HG03196 (cell line): ENCODE results near the gene SLC38A10.

Source experiments
- ATAC-seq: cut with Tn5 transposase; IDR thresholded peaks from one replicate; pipeline ENCODE4 v1.9.1; 2021; ENCODE audit not compliant: unreplicated experiment

Gene SLC38A10

DNA sequence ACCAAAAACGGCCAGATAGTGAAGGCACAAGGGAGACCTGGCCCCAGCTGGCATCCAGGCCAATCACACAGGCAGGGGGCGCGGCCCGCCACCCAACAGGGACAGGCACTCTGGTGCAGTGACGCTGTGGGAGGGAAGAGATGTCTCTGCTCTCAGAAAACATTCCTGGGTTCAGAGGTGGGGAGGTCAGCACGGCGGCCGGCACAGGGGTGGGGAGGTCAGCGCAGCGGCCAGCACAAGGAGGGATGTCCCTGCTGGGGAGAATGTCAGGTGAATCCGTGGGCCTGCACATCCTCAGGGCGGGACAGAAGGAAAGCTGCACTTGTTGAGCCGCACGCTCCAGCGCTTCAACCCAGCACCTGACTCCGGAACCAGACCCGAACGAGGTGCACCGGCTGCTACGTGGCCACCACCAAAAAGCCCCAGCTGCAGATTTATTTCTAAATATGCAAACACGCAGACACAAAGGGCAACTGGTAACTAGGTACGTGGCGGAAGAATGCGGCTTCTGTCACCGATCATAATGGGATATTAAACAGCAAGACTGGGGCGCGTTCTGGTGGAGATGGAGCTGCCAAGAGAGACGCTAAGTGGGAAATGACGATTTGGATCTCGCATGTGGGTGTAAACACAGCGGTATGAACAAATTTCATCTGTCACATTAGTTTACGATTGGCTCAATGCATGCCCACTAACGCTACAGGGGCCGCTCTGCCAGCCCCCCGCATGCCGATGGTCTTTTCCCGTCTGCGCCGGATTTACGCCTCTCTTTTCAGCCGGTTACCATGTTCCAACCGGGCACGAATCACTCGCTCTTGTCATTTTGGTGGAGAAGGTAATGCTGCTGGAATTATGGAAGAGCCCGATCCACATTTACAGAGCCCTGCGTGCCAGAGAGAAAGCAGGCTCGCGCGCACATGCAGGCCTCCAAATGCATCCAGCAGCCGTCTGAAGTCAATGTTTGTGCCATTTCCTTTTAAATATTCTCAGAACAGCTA, 15.5 kb downstream of the SLC38A10 start:
- no peak for ATAC-seq

DNA sequence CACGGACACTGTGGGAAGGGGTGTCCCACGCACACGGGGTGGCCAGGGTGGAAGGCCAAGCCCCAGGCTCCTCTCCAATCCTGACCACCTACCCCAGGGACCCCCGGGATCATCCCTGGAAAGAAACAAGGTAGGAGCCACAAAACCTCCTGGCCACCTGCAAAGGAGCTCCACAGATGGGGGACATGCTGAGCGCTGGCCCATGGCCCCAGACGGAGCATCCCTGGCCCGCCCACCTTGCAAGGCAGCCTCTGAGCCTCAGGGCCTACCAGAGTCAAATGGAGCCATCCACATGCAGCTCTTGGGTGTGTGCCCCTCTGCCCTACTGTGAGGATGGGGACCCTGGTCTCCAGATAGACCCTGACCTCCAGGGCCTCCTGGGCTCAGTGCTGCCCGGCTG, 16.3 kb downstream of the SLC38A10 start:
- ATAC-seq = no peak

DNA sequence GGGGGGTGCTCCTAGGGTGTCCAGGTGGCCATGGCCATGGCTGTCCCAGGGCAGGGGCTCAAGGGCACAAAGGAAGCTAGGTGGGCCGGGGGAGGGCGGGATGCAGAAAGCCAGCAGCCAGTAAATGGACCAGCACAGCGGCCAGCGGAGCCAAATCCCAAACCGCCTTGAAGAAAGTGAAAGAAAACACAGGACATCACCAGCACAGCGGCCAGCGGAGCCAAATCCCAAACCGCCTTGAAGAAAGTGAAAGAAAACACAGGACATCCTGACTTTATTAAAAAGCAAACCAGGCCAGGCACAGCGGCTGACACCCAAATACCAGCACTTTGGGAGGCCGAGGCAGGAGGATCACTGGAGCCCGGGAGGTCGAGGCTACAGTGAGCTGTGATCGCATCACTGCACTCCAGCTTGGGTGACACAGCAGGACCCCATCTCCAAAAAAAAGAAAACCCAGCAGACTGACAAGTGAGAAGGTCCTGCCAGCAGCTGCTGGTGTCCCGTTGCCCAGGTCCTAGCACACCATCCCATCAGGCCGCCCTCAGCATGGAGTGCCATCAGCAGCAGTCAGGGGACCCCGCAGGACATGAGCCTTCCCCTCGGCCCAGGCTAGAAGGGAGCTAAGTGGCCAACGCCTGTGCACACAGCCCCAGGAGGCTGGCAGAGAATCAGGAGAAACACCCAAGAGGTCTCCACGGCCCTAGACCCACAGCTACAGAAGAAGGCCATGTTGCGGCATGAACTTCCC, 17.0 kb downstream of the SLC38A10 start:
- ATAC-seq = no peak

DNA sequence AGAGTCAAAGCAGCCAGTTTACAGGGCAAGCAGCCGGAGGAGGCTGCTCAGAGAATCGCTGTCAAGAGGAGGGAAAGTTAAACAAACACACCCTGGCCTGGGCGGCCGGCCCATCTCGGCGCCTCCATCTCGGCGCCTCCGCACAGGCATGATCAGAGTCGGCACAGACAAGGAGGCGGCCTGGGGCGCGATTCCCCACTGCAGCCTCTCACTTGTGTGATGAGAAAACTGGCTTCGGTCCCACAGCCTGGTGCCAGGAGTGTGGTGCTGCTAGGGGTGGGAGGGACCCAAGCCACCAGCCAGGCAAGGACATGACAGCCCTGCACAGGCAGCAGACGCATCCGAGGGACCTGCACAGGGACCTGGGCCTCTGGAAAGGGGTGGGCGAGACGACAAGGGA, 17.7 kb downstream of the SLC38A10 start:
- no peak for ATAC-seq

DNA sequence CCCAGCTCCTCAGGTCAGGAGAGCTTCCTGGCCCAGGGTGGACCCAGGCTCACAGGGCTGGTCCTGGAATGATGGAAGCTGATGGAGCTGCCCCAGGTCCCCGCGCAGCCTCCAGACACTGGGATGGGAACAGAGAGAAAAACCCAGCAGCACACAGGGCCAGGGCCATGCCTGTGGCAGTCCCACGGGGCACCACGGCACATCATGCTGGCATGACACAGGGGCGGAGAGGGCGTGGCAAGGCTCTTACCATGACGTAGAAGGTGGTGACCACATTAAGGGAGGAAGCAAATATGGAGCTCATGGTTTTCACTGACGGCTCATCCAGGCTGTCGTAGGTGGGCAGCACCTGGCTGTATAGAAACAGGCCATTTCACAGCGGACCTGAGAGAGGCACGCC, 18.3 kb downstream of the SLC38A10 start:
- ATAC-seq = no peak

DNA sequence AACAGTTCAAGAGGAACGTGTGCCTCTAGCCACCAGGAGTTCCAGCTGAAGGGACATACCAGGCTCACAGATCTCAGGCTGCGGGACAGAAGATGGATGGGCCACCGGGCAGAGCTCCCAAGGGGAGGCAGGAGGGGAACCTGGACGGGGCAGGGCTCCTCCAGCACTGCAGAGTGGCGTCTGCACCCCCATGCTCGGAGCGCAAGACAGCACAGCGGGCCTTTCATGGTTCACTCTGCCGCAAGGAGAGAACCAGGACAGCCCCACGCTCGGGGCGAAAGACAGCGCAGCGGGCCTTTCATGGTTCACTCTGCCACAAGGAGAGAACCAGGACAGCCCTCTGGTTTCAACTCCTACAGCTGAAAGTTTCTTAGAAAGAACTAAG, 20.6 kb downstream of the SLC38A10 start:
- no peak for ATAC-seq

DNA sequence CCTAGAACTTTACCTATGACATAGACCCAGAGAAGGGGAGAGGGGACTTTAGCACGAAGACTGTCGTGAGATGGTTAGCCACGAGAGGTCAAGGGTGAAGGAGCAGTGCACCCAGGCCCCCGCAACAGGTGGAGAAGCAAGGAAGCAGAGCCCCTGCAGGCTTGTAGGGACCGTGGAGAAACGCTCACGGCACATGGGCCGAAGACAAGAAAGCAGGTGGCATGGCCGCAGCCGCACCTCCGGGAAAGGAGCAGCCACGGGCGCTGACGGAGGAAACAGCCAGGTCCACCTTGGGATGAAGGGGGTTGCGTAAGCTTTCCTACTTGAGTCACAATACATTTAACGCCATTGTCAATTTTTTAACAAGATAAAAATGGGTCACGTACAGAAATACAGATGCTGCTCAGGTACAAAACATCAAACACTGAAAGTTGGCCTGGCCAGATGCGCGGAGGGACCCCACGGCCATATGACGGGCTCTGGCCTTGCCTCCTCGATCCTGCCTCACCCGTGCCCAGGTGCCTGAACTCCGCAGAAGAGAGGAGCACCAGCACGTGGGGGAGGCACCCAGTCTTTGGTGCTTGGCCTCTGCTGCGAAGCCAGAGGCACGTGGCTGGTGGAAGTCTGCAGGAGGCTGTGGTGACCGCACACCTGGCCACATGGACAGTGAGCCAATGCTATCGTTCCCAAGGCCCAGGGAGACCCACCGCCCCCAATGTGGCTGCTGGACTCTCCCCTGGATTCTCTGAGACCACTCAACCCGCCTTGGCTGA, 21.2 kb downstream of the SLC38A10 start:
- ATAC-seq = no peak

DNA sequence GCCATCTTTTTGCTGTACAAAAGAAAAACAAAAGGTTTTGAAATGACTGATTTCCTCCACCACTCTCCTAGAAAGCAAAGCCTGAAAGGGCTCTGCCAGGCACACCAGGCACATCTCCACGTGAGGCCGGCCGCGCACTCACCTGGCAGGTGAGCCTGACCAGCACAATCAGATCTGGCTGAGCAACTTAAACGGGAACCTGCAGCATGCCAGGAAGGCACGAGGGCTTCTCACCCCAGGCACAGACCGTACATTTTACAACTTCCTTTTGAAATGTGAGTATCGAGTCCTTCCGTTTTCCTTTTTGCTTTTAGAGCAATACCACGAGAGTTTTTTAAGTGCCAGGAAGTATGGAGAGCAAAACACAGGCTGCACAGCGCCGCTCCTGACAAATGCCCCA, 22.5 kb downstream of the SLC38A10 start:
- ATAC-seq = no peak

DNA sequence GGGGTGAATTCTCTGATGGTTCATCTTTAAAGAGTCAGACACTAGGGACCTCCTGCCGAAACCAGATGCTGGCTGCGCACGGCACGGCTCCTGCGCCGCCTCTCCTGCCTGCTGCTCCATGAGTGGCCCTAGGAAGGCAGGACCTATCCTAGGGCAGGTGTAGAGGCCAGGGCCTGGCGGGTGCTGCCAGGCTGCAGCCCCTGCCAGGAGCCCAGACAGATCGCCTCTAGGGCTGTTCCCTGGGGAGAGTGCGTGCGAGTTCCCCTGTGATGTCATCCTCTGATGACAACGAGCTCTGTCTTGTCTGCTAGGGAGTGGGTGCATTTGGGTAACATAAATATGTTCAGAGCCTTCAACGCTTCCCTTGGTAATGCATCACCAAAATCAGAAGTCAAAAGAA, 23.9 kb downstream of the SLC38A10 start:
- no peak for ATAC-seq

DNA sequence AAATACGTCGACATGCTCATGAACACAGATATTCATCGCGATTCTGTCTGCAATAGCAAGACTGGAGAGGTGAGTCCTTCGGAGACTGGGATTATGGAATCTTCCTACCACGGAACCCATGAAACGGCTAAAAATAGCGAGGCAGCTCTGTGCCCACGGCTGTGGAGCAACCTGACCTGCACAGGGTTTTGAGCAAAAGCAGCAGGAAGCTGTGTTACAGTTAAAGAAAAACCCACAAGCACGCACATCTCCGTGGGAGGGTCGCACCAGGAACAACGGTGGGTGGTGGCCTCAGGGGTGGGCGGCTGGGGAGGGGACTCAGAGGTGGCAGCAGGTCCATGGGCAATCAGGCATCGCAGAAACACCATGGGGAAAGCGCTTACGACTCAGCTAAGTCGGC, 24.8 kb downstream of the SLC38A10 start:
- no peak for ATAC-seq

DNA sequence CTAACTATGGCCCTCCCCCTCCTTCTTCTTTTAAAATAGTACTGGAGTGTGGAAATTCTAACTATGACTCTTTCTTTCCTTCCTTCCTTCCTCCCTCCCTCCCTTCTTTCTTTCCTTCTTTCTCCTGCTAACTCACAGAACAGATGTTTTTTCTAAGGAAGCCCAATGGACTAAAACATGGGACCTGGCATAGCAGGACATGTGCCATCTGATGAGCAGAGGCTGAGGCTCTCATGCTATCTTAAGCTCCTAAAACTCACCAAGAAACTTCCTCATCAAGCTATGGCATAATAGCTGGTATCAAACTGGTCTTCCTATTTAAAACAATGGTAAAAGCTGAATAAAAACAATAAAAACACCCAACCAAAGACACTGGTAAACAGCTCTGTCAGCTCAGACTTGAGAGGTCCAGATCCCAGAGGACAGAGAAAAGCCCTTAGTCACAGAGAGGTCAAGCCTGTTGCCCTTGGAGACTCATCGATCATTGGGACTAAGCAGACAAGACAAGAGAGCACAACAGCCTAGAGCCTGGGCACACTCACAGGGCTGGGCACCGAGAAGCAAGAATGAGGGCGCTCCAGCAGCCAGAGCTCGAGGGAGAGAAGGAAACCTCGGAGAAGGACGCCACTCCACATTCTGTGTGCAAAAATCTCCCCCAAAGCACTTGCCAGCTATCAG, 27.6 kb downstream of the SLC38A10 start:
- ATAC-seq = no peak

DNA sequence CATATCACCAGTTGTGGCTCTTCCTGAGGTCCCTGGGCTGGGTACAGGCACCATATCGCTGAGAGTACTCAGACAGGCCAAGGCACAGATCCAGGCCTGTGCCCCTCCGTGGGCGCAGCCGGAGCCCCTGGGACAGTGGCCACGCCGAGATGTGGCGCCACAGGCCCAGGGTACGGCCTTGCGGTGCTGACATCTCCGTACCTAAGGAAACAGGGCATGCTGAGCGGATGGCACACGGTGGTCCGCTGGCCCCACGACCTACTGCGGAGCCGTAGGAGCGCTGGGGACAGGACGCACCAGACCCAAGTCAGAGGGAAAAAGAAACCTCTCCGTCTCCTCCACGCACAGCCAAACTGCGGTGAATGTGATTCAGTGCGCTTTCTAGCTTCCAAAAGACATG, 29.5 kb downstream of the SLC38A10 start:
- no peak for ATAC-seq

DNA sequence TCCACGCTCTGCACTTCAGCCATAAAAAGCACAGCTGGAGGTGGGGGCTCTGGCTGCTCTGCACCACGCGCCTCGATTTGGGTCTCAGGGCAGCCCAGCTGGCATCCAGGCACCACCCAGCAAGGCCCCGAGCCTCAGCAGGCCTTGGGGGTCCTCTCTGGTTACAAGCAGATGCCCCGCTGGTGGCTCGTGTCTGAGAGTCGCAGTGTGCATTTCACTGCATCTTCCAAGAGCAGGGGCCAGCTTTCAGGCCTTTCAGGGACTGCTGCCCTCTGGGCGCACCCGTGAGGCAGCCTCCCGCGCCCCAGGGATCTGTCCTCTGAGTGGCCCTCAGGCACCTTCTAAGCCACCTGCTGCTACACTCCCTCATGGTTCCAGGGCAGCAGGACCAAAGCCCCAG, 30.5 kb downstream of the SLC38A10 start:
- ATAC-seq = no peak

DNA sequence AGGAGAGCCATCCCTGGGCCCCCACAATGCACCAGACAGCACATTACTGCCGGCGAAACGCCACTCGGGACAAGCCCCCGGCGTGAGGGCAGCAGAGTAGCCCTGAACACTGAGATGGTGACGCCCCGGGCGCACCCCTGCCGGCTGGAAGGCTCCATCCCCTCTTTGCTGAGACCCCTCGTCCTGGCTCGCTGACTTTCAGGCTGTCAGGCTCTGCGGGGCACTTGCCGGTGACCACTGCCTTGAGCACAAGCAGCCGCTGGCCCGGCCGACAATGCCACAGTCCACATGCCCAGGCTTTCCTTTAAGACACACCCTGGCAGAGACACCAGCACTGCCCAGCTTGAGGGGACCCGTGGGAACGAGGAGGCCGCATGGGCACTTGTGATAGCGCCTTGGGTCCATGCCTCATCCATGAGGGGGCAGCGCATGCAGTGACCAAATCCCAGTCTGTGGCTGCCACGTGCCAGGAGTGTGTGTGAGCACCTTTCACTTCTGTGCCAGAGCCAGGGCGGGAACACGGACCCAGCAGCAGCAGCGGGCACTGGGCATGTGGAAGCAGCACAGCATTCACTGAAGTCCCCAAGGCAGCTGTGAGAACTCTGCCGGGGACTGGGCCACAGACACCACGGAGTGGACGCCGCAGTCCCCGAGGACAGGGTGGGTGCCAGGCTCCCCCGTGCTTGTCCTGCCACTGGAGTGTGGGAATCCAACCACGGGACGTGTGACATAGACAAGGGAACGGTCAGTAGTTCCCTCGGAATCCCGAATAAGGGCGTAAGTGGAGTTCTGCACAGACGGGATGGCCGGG, 31.5 kb downstream of the SLC38A10 start:
- no peak for ATAC-seq

DNA sequence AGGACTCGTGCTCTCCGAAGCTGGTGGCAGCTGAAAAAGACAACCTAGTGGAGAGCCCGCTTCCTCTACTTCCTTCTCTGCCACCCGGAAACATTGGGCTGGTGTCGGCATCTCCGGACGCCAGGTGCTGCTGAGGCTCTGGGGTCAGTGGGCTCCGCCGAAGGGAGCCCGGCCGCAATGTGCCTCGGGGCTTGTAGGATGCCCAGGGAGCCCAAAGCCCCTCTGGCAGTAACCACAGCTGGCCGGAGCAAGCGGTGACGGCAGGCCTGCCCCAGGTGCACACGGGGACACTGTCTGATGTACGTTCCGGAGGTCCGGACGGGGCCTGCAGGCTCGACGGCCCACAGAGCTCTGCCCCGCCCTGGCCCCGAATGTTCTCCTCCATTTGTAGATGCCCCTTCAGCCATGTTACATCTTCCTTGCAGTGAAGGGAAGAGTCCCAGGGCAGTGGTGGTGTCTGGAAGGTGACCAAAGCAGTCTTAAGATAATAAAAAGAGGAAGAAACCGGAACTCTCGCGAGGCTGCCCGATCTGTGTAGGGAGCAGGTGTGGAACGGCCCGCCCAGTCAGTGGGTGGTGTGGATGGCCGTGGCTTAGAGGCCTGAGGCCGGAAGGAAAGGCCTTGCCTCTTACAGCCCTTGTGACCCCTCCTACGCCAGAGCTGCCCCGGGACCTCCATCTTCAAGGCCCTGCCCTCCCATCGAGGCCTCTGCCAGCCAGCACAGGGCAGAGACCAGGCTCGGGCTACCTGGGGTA, 33.3 kb downstream of the SLC38A10 start:
- no peak for ATAC-seq

DNA sequence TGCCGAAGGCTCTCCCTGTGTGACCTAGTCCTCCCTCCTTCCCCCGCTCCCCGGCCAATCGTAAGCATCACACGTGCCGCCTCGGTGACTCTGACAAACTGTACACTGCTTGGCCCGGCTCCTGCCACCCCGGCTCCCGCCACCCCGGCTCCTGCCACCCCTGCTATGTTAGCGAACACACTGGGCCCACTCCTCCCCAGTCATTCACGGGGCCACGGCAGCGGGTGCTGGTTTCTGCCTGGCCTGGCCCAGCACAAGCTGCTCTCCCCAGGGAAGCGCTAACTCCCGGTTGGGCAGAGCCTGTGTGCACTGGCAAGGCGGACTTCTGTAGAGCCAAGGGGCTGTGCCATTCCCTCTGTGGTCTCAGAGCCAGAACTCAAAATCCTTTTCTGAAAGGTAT, 34.0 kb downstream of the SLC38A10 start:
- ATAC-seq = no peak

DNA sequence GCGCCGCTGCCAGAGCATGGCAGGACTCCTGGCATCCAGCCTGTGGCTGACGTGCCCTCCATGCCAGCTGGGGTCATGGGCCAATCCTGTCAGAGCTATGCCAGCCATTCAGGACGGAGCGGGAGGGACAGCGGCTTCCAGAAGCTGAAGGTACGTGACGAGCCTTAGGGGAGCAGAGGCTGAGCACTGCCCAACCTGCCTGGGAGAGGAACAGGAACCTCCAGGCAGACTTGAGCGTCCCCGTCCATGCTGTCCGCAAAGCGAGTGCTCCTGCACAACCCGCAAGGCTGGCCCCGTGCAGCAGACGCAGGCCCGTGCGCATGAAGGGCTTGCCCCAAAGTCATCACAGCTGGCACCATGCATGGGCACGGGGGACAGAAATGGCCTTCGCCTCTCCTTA, 34.5 kb downstream of the SLC38A10 start:
- ATAC-seq = no peak

DNA sequence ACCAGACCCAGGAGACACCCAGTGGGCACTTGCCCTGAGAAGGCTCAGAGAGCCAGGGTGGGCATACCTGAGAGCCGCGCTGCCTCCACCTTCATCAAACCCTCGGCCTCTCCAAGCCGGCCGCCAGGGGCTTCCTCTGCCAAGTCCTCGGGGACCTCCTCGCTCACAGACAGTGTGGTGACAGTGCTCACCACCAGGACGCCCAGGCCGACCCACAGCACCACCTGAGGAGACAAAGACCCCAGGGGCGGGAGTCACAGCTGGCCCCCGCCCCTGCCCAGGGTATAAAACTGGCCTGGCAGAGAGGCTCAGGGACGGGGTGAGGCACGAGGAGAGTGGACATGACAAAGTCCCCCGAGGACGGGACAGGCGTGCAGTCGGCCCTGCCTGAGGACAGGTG, 34.9 kb downstream of the SLC38A10 start:
- ATAC-seq = no peak

DNA sequence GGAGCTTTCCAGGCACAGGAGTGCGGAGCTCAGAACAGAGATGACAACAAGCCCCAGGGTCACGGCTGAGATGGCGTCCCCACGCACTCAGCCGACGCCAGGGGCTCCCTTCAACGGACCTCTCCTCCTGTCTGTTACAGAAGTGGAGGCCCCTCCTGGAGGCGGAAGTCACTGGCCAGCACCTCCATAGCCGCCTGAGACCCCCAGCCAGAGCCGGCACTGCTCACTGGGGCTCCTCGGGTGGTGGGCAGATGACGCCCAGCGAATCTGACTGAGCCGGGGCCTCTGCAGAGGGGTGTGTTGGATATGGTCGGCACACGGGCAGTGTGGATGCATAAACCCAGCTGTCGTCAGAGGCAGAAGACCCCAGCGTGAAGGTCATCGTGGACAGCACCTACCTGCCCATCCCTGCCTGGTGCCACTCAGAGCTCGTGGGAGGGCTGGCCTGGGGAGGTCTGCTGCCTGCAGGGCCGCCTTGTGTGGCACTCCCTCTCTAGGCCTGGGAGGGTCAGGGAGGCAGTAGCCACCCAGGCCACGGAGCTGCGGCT, 36.0 kb downstream of the SLC38A10 start:
- ATAC-seq = no peak
